GM18508 (cell line): Measurements from ENCODE around the gene MBD3.

ENCODE experiments used
- ATAC-seq: cut with Tn5 transposase; IDR thresholded peaks from one replicate; pipeline ENCODE4 v1.9.1; 2021; ENCODE audit warnings: moderate number of reproducible peaks; ENCODE audit not compliant: insufficient read depth, unreplicated experiment

The MBD3 gene

GRCh38 chr19:1575323-1576241, 17.1 kb downstream of the MBD3 start:
- no peak for ATAC-seq

DNA sequence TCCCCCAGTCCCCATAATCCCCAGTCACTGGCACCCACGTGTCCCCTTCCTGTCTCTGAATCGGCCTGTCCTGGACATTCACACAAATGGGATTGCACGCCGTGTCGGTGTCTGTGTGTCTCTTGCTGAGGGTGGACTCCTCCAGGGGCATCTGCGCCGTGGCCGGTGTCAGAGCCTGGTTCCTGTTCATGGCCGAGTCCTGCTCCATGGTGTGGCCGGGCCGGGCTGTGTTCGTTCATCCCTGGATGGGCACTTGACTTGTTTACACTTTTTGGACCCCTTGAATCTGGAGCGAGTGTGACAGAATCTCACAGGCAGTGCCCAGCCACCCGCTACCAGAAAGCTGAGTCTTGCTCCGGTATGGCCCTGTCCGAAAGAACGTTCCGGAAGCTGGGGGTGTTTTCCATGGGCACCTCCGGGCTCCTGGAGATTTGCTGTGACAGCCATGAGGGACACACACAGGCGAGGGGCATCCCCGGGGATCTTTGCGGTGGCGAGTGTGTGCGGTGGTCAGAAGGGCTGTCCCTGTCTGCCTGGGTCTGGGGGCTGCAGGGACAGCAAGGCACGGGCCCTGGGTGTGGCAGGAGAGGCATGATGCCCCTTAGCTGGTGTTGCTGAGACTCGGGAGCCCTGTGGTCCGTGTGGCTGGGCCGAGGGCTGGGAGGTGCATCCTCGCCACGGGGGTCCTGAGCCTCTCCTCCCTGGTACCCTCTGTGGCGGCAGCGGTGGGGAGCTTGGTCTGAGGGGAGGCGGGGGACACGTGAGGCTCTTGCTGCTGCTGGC, 18.1 kb downstream of the MBD3 start:
- ATAC-seq, result no peak

DNA sequence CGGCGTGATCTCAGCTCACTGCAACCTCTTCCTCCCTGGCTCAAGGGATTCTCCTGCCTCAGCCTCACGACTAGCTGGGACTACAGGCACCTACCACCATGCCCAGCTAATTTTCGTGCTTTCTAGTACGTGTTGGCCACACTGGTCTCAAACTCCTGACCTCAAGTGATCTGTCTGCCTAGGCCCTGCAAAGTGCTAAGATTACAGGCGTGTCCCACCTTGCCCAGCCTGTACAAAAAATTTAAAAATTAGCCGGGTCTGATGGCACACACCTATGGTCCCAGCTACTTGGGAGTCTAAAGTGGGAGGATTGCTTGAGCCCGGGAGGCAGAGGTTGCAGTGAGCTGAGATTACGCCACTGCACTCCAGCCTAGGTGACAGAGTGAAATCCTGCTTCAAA, 19.9 kb downstream of the MBD3 start:
- no peak for ATAC-seq

- ATAC-seq, result no peak
These were observed 21.3 kb downstream of the MBD3 start for GRCh38 chr19:1571358-1571757.

DNA sequence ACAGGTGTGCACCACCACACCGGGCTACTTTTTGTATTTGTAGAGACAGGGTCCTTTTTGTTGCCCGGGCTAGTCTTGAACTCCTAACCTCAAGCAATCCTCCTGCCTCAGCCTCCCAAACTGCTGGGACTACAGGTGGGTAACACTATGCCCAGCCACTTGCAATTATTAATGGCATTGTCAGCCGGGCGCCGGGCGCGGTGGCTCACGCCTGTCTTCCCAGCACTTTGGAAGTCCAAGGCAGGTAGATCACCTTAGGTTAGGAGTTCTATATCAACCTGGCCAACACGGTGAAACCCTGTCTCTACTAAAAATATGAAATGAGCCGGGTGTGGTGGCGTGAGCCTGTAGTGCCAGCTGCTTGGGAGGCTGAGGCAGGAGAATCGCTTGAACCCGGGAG, 21.8 kb downstream of the MBD3 start:
- ATAC-seq, result no peak

- no peak for ATAC-seq
These were observed 22.7 kb downstream of the MBD3 start for GRCh38 chr19:1569997-1570396.

DNA sequence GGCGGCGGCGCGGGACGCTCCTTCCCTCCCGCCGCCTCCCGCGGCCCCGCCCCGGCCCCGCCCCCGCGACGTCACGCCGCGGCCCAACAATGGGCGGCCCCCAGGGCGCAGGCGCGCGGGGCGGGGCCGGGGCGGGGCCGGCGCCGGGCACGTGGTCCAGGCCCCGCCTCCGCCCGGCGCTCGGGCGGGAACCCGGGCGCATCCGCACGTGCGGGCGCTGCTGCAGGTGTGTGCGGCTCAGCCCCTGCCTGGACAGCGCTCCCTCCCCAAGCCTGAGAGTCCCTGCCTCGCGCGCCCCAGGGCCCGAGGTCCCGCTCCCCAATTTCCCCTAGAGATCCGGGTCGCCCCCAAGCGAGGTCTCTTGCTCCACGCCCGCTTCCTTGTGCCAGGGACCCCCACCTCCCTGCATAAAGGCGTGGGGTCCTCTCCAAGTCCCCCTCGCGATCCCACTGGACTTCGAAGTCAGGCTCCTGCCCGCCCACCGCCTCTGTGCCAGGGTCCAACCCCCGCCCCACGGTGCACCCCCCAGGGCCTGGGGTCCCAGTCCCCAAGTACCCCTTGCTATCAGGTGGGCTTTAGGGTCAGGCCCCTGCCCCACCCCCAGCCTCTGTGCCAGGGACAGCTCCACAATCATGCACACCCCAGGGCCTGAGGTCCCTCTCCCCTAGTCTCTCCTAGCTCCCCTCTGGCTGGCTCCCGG, 24.2 kb downstream of the MBD3 start, which contains the start of gene MEX3D:
TSS of gene MEX3D (minus strand) at position 6 of the 700 bp plus-strand sequence. CDS start 267 bp downstream, outside the sequence.
- no peak for ATAC-seq

- ATAC-seq, result no peak
These were observed 24.8 kb downstream of the MBD3 start for GRCh38 chr19:1567848-1568227.

DNA sequence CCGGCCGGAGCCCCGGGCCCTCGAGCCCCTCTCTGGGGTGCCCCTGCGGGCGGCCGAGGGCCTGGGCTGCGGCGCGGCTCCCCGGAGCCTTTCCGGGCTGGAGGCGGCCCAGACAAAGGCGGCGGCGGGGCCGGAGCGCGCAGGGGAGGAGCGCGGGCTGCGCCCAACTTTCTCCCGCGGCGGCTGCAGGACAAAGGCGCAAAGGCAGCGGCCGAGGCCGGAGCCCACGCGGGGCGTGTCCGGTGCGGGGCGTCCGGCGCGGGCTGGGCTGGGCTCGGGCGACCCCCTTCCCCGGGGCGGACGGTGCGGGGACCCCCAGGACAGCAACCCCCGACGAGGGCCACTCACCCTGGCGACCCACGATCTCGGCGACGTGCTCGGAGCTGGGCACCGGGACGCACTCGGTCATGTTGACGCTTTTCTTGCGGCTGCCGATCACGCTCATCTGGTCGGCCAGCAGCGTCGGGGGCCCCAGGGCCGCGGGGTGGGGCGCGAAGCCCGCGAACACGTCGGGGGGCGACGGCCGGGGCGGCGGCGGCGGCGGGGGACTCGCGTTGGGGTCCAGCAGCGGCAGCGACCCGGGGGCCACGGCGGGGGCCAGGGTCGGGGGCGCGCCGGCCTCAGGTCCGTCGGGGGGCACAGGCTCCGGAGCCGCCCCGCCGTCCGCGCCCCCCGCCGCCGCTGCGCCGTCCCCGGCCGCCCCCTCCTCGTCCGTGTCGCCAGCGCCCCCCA, 25.4 kb downstream of the MBD3 start:
- no peak for ATAC-seq

DNA sequence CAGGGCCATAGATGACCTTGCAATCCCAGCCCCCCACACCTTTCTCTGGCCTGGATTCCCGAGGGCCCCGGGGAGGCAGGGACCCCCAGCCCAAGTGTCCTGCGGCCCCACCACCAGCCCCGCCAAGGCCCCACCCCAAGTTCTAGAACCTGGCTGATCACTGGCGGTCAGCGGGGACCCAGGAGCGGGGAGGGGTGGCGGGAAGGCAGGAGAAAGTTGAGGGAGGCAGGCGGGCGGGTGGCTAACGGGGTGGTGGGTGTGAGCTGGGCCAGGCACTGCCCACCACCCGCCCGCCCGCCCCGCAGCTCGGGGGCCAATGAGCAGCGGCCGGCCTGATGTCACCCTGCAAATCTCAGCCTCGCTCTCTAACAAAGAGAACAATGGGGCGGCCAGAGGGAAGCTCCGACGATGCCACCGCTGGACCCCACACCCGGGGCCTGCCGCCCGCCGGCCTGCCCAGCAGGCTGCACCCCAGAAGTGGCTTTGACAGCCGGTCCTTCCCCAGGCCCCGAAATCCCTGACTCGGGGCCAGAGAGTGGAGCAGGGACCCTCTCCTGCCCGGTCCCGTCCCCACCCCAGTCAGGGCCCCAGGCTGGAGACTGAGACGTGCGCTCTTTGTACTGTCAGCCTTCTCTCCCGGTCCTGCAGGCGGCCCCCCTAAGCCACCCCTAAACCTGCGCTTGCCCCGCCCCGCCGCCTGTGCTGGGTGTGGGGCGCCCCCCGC, 26.1 kb downstream of the MBD3 start:
- no peak for ATAC-seq

- no peak for ATAC-seq
These were observed 29.4 kb downstream of the MBD3 start for GRCh38 chr19:1563251-1563650.

- ATAC-seq, result no peak
These were observed 31.3 kb downstream of the MBD3 start for GRCh38 chr19:1561236-1561842.

GRCh38 chr19:1560286-1560882, 32.3 kb downstream of the MBD3 start:
- no peak for ATAC-seq

GRCh38 chr19:1558552-1558951, 34.1 kb downstream of the MBD3 start:
- no peak for ATAC-seq

DNA sequence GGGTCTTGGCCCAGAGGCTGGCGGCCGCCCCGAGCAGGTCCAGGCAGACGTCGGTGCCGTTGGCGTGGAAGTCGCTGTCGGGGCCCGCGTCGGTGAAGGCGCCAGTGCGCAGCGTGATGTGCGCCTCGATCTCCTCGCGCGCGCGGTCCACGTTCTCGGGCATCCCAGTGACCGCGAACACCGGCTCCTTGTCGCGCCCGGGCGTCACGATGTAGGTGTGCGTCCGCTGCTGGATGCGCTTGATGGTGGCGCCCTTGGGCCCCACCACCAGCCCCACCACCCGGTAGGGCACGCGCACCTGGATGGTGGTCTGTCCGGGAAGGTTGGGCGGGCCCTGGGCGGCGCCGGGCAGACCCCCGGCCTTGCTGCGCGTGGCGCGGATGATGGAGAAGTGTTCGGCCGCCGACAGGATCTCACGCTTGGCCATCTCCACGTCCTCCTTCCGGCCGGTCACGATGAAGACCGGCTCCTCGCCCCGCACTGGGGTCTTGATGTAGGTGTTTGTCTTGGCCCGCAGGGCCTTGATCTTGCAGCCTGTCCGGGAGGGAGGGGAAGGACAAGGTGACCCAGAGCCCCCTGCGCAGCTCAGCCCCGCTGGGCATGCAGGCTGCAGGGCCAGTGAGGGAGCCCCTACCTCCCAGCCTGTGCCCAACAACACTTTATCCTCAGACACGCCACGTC, 36.1 kb downstream of the MBD3 start:
- ATAC-seq, result no peak

DNA sequence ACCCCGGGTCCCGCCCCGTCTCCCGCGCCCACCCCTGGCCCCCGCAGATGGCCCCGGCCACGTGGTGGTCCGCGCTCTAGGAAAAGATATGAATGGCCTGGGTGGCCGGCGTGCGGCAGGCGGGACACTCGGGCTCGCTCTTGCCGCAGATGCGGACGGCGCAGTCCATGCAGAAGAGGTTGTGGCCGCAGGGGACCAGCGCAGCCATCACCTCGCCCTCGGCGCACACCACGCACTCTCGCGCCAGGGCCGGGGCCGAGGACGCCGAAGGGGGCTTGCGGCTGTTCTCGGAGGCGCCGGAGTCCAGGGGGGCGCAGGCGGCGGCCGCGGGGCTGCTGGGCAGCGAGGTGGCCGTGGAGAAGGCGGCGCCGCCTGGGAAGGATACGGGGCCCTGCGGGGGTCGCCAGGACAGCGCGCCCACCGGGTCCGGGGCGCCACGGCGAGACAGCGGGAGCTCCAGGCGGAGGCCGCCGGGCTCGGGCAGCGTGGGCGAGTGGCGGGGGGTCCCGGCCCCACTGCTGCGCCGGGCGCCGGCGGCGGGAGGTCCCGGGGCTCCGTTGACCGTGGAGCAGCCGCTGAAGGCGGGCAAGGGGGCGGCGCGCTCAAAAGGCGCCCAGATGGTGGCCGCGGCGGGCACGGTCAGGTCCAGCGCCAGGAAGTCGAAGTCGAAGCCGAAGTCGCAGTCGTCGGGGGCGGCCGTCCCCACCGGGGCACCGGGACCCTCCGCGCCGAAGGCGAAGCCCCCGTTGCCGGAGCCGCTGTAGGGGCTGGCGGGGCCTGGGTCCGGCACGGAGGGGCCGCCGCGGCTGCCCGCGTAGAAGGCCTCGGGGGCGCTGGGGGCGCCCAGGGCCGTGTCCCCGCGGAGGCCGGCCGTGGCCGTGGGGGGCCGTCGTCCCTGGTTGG, 36.9 kb downstream of the MBD3 start:
- no peak for ATAC-seq

DNA sequence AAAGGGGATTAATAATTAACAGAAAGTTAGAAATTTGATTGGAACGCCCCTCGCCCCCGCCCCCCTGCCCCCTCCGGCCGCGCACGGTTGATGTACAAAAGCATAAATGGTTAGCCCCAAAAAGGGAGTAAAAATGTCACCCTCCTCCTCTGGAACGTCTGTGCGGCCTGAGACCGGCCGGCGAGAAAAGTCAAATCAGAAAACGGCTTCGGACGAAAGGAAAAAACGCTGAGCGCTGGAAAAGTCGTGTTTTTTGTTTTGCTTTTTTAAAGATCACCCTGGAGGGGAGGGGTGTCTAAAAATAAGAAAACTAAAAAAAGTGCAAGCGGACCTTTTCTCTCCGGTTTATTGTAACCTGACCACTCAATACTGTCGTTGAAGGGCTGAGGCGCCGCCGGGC, 37.7 kb downstream of the MBD3 start:
- no peak for ATAC-seq
